HEK293 (cell line): ENCODE data around the gene BMPR1A.

Experiments
- BCL11A ChIP-seq: fragments of 450-650 bp; formaldehyde crosslinking; IDR thresholded peaks from 2 replicates; pipeline ENCODE4 v1.5.1; 2016; ENCODE audit warnings: low read depth, missing biosample characterization, missing genetic modification characterization
- BCL11B ChIP-seq: fragments of 450-650 bp; formaldehyde crosslinking; IDR thresholded peaks from 2 replicates; pipeline ENCODE4 v1.5.1; 2016; ENCODE audit warnings: low read depth, missing biosample characterization, missing genetic modification characterization
- ELK4 ChIP-seq: IDR thresholded peaks from 2 replicates; pipeline ENCODE4 v1.6.1; 2011; ENCODE audit warnings: mild to moderate bottlenecking, low read depth, low read length, borderline replicate concordance
- GLI2 ChIP-seq: fragments of 450-650 bp; formaldehyde crosslinking; IDR thresholded peaks from 2 replicates; pipeline ENCODE4; 2017; ENCODE audit warnings: missing biosample characterization, missing genetic modification characterization, low read depth, borderline replicate concordance
- HOXA7 ChIP-seq: sonication (generic); formaldehyde crosslinking; IDR thresholded peaks from 2 replicates; pipeline ENCODE4 v1.8.1; 2022; ENCODE audit warnings: missing genetic modification reagents, borderline replicate concordance
- IKZF3 ChIP-seq: fragments of 450-650 bp; IDR thresholded peaks from 2 replicates; pipeline ENCODE4 v1.5.0; 2018; ENCODE audit warnings: missing biosample characterization, mild to moderate bottlenecking, missing genetic modification characterization, moderate library complexity
- KLF1 ChIP-seq: fragments of 450-650 bp; formaldehyde crosslinking; IDR thresholded peaks from 2 replicates; pipeline ENCODE4 v1.5.1; 2016; ENCODE audit warnings: missing biosample characterization, missing genetic modification characterization
- MZF1 ChIP-seq: fragments of 450-650 bp; formaldehyde crosslinking; IDR thresholded peaks from 2 replicates; pipeline ENCODE4 v1.5.1; 2017; ENCODE audit warnings: missing biosample characterization, missing genetic modification characterization, borderline replicate concordance
- OVOL3 ChIP-seq: fragments of 450-650 bp; formaldehyde crosslinking; IDR thresholded peaks from 2 replicates; pipeline ENCODE4 v1.5.1; 2016; ENCODE audit warnings: missing biosample characterization, missing genetic modification characterization
- PRDM1 ChIP-seq: fragments of 450-650 bp; formaldehyde crosslinking; IDR thresholded peaks from 2 replicates; pipeline ENCODE4; 2016; ENCODE audit warnings: missing biosample characterization, missing genetic modification characterization
- SCRT1 ChIP-seq: fragments of 450-650 bp; formaldehyde crosslinking; IDR thresholded peaks from 2 replicates; pipeline ENCODE4 v1.5.1; 2016; ENCODE audit warnings: missing biosample characterization, missing genetic modification characterization, borderline replicate concordance
- SCRT2 ChIP-seq: fragments of 450-650 bp; formaldehyde crosslinking; IDR thresholded peaks from 2 replicates; pipeline ENCODE4 v1.5.1; 2016; ENCODE audit warnings: missing biosample characterization, missing genetic modification characterization
- WT1 ChIP-seq: fragments of 450-650 bp; formaldehyde crosslinking; IDR thresholded peaks from 2 replicates; pipeline ENCODE4 v1.5.1; 2016; ENCODE audit warnings: missing biosample characterization, missing genetic modification characterization
- ZBTB1 ChIP-seq: fragments of 450-650 bp; formaldehyde crosslinking; IDR thresholded peaks from 2 replicates; pipeline ENCODE4 v1.5.1; 2016; ENCODE audit warnings: missing biosample characterization, missing genetic modification characterization
- ZBTB8A ChIP-seq: fragments of 450-650 bp; formaldehyde crosslinking; IDR thresholded peaks from 2 replicates; pipeline ENCODE4 v1.5.1; 2016; ENCODE audit warnings: missing biosample characterization, missing genetic modification characterization
- ZEB2 ChIP-seq: fragments of 450-650 bp; formaldehyde crosslinking; IDR thresholded peaks from 2 replicates; pipeline ENCODE4 v1.5.1; 2016; ENCODE audit warnings: missing biosample characterization, missing genetic modification characterization
- ZNF140 ChIP-seq: fragments of 450-650 bp; formaldehyde crosslinking; IDR thresholded peaks from 2 replicates; pipeline ENCODE4 v1.5.1; 2016; ENCODE audit warnings: missing biosample characterization, missing genetic modification characterization
- ZNF184 ChIP-seq: fragments of 450-650 bp; IDR thresholded peaks from 2 replicates; pipeline ENCODE4 v1.5.1; 2018; ENCODE audit warnings: missing biosample characterization, mild to moderate bottlenecking, missing genetic modification characterization
- ZNF2 ChIP-seq: fragments of 450-650 bp; formaldehyde crosslinking; IDR thresholded peaks from 2 replicates; pipeline ENCODE4 v1.5.1; 2016; ENCODE audit warnings: missing biosample characterization, missing genetic modification characterization
- ZNF214 ChIP-seq: fragments of 450-650 bp; formaldehyde crosslinking; IDR thresholded peaks from 2 replicates; pipeline ENCODE4 v1.5.1; 2017; ENCODE audit warnings: missing biosample characterization, mild to moderate bottlenecking, missing genetic modification characterization, borderline replicate concordance
- ZNF23 ChIP-seq: fragments of 450-650 bp; formaldehyde crosslinking; IDR thresholded peaks from 2 replicates; pipeline ENCODE4 v1.5.1; 2016; ENCODE audit warnings: missing biosample characterization, missing genetic modification characterization, borderline replicate concordance
- ZNF239 ChIP-seq: fragments of 450-650 bp; formaldehyde crosslinking; IDR thresholded peaks from 2 replicates; pipeline ENCODE4 v1.5.1; 2016; ENCODE audit warnings: missing biosample characterization, missing genetic modification characterization
- ZNF280C ChIP-seq: fragments of 450-650 bp; formaldehyde crosslinking; IDR thresholded peaks from 2 replicates; pipeline ENCODE4 v1.5.1; 2016; ENCODE audit warnings: missing biosample characterization, missing genetic modification characterization
- ZNF335 ChIP-seq: fragments of 450-650 bp; formaldehyde crosslinking; conservative IDR thresholded peaks from 2 replicates; pipeline ENCODE4 v1.5.1; 2016; ENCODE audit warnings: missing biosample characterization, missing genetic modification characterization
- ZNF501 ChIP-seq: fragments of 450-650 bp; formaldehyde crosslinking; IDR thresholded peaks from 2 replicates; pipeline ENCODE4 v1.5.1; 2016; ENCODE audit warnings: missing biosample characterization, missing genetic modification characterization
- ZNF621 ChIP-seq: fragments of 450-650 bp; formaldehyde crosslinking; IDR thresholded peaks from 2 replicates; pipeline ENCODE4 v1.5.1; 2017; ENCODE audit warnings: missing biosample characterization, missing genetic modification characterization
- ZNF654 ChIP-seq: fragments of 450-650 bp; formaldehyde crosslinking; IDR thresholded peaks from 2 replicates; pipeline ENCODE4 v1.5.1; 2016; ENCODE audit warnings: low read depth, missing biosample characterization, missing genetic modification characterization
- ZNF658 ChIP-seq: fragments of 450-650 bp; formaldehyde crosslinking; IDR thresholded peaks from 2 replicates; pipeline ENCODE4; 2016; ENCODE audit warnings: missing biosample characterization, missing genetic modification characterization
- ZNF768 ChIP-seq: fragments of 450-650 bp; formaldehyde crosslinking; IDR thresholded peaks from 2 replicates; pipeline ENCODE4 v1.5.1; 2018; ENCODE audit warnings: missing biosample characterization, mild to moderate bottlenecking, missing genetic modification characterization
- ZSCAN16 ChIP-seq: fragments of 450-650 bp; formaldehyde crosslinking; IDR thresholded peaks from 2 replicates; pipeline ENCODE4 v1.5.1; 2016; ENCODE audit warnings: missing biosample characterization, missing genetic modification characterization
- TF ChIP-seq, protein P1 (sequence below): fragments of 450-650 bp; formaldehyde crosslinking; IDR thresholded peaks from 2 replicates; pipeline ENCODE4 v1.5.1; 2016; ENCODE audit warnings: missing biosample characterization, missing genetic modification characterization
- TF ChIP-seq, protein P2 (sequence below): fragments of 450-650 bp; formaldehyde crosslinking; IDR thresholded peaks from 2 replicates; pipeline ENCODE4 v1.5.1; 2016; ENCODE audit warnings: missing biosample characterization, missing genetic modification characterization
- TF ChIP-seq, protein P3 (sequence below): fragments of 450-650 bp; formaldehyde crosslinking; IDR thresholded peaks from 2 replicates; pipeline ENCODE4 v1.5.1; 2016; ENCODE audit warnings: missing biosample characterization, missing genetic modification characterization

Gene BMPR1A

GRCh38 chr10:86710987-86711512, 45.4 kb upstream of the BMPR1A start (continued):
- TF ChIP-seq ZNF214, result no peak
- TF ChIP-seq ZNF239 (tag by site-specific recombination), result no peak
- no peak for TF ChIP-seq ZNF658 (tag by site-specific recombination)
- no peak for TF ChIP-seq PRDM1 (tag by site-specific recombination)
- no peak for TF ChIP-seq ZNF23
- no peak for TF ChIP-seq ZSCAN16
- TF ChIP-seq SCRT2 (tag by site-specific recombination), result no peak
- TF ChIP-seq ZNF184, result peak; percentile 82
- no peak for TF ChIP-seq BCL11B (tag by site-specific recombination)
- TF ChIP-seq SCRT1 (tag by site-specific recombination), result no peak
- no peak for TF ChIP-seq ZNF768 (tag by site-specific recombination)
- TF ChIP-seq ZNF621, result no peak
- peak; percentile 98 for TF ChIP-seq ZBTB8A (tag by site-specific recombination)
- TF ChIP-seq WT1 (tag by site-specific recombination), result no peak
- peak; percentile 86 for TF ChIP-seq ZNF2 (tag by site-specific recombination)
- TF ChIP-seq ZNF280C, result no peak
- TF ChIP-seq MZF1 (tag by site-specific recombination), result peak; percentile 53; the same call in 1 of the 2 replicates
- TF ChIP-seq OVOL3 (tag by site-specific recombination), result no peak
- no peak for TF ChIP-seq ZBTB1 (tag by site-specific recombination)
- TF ChIP-seq ZNF654, result peak; percentile 13; the same call in 1 of the 2 replicates
- TF ChIP-seq ZEB2 (tag by site-specific recombination), result peak; percentile 58
- TF ChIP-seq, protein P1, sequence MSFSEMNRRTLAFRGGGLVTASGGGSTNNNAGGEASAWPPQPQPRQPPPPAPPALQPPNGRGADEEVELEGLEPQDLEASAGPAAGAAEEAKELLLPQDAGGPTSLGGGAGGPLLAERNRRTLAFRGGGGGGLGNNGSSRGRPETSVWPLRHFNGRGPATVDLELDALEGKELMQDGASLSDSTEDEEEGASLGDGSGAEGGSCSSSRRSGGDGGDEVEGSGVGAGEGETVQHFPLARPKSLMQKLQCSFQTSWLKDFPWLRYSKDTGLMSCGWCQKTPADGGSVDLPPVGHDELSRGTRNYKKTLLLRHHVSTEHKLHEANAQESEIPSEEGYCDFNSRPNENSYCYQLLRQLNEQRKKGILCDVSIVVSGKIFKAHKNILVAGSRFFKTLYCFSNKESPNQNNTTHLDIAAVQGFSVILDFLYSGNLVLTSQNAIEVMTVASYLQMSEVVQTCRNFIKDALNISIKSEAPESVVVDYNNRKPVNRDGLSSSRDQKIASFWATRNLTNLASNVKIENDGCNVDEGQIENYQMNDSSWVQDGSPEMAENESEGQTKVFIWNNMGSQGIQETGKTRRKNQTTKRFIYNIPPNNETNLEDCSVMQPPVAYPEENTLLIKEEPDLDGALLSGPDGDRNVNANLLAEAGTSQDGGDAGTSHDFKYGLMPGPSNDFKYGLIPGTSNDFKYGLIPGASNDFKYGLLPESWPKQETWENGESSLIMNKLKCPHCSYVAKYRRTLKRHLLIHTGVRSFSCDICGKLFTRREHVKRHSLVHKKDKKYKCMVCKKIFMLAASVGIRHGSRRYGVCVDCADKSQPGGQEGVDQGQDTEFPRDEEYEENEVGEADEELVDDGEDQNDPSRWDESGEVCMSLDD (tag by site-specific recombination), result peak; percentile 68
- no peak for TF ChIP-seq GLI2 (tag by site-specific recombination)
- no peak for TF ChIP-seq HOXA7 (CRISPR knock-in tag)
- TF ChIP-seq, protein P2, sequence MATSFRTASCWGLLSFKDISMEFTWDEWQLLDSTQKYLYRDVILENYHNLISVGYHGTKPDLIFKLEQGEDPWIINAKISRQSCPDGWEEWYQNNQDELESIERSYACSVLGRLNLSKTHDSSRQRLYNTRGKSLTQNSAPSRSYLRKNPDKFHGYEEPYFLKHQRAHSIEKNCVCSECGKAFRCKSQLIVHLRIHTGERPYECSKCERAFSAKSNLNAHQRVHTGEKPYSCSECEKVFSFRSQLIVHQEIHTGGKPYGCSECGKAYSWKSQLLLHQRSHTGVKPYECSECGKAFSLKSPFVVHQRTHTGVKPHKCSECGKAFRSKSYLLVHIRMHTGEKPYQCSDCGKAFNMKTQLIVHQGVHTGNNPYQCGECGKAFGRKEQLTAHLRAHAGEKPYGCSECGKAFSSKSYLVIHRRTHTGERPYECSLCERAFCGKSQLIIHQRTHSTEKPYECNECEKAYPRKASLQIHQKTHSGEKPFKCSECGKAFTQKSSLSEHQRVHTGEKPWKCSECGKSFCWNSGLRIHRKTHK (tag by site-specific recombination), result no peak
- TF ChIP-seq ZNF501 (tag by site-specific recombination), result peak; percentile 38; the same call in 1 of the 2 replicates
- no peak; the same call in 1 of the 2 replicates for TF ChIP-seq ZNF140 (tag by site-specific recombination)
- TF ChIP-seq ELK4, result no peak
- no peak for TF ChIP-seq BCL11A (tag by site-specific recombination)
- peak; percentile 86 for TF ChIP-seq IKZF3 (tag by site-specific recombination)
- 0 out of 2 replicates have a peak, but pooled peaks have one; percentile 31 for TF ChIP-seq KLF1 (tag by site-specific recombination)
- peak; percentile 89 for TF ChIP-seq ZNF335 (tag by site-specific recombination)
- TF ChIP-seq, protein P3, sequence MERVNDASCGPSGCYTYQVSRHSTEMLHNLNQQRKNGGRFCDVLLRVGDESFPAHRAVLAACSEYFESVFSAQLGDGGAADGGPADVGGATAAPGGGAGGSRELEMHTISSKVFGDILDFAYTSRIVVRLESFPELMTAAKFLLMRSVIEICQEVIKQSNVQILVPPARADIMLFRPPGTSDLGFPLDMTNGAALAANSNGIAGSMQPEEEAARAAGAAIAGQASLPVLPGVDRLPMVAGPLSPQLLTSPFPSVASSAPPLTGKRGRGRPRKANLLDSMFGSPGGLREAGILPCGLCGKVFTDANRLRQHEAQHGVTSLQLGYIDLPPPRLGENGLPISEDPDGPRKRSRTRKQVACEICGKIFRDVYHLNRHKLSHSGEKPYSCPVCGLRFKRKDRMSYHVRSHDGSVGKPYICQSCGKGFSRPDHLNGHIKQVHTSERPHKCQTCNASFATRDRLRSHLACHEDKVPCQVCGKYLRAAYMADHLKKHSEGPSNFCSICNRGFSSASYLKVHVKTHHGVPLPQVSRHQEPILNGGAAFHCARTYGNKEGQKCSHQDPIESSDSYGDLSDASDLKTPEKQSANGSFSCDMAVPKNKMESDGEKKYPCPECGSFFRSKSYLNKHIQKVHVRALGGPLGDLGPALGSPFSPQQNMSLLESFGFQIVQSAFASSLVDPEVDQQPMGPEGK (tag by site-specific recombination), result peak; percentile 92
